ENCODE measurements around the gene RAP1GAP2.

The RAP1GAP2 gene

DNA sequence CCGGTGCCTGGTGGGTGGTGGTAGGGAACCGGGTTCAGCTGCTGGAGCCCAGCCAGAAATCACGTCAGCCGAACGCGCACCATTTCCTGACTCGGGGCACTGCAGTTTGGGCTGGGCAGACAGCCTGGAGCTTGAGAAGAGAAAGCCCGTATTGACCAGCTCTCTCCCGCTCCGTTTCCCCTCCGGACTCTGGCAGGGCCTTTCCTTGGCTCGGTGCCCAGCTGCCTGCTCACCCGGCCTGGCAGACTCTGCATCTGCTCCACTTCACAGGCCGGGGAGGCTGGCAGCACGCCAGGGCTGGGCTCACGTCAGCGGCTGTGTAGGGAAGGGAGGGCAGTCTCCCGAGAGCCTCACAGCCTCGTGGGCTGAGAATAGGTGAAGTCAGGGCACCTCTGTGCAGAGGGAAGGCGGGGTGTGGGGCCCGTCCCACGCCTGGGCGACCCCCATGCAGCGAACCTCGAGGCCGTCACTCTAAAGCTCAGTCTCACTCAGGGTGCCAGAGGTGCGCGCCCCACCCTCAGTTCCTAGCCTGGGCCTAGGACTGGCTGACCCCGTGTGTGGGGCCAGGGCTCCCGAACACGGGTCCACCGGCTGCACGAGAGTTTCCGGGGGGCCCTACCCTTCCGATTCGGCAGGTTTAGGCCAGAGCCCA, 208.0 kb downstream of the RAP1GAP2 start:
- DNase-seq: peak; percentile 51

DNA sequence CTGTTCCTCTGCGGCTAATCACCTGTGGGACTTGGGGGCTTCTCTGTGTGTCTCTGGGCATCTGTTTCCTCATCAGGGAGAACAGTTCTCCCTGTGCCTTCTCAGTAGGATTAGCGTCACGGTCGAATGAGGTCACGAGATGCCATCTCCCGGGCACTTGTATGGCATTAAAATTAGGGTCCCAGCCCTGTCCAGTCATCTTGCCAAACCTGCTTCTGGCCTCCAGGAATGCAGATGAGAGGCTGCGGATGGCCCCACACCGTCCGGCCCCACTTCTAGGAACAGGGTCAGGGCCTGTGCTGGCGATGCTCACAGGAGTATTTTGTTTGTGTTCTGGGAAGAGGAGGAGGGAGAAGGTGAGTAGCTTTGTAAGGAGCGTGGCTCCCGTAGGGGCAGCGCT, 208.7 kb downstream of the RAP1GAP2 start:
- no peak for DNase-seq

DNA sequence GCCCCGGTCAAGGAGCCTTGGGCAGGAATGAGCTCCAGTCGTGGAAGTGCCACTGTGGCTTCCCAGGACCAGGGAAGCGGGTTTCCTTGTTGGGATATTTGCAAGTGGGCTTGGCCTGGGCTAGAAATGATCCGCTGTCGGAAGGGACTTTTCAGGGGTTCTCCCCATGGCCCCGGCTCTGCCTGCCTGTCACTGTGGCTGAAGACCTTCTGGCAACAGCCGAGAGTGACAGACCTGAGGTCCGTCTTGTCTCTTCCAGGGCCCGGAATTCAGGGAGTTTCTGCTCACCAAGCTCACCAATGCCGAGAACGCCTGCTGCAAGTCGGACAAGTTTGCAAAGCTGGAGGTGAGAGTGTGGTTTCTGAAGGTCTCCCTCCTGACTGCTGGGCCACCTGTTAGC, 209.5 kb downstream of the RAP1GAP2 start:
- DNase-seq: no peak

DNA sequence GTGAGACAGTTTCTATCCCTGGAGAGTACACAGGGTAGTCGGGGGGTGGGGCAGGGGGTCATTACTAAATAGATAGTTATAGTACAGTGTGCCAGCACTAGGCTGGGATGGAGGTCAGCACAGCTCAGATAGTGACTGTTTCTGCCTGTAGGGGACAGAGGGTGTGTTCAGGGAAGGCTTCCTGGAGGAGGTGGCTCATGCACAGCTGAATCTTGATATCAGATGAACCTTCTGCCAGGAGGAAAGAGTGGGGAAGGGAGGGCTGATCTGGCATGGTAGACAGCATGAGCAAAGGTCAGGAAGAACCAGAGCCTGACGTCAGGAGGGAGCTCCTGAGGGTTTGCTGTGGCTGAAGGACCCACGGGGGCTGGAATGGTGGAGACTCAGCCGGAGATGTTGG, 210.6 kb downstream of the RAP1GAP2 start:
- no peak for DNase-seq

DNA sequence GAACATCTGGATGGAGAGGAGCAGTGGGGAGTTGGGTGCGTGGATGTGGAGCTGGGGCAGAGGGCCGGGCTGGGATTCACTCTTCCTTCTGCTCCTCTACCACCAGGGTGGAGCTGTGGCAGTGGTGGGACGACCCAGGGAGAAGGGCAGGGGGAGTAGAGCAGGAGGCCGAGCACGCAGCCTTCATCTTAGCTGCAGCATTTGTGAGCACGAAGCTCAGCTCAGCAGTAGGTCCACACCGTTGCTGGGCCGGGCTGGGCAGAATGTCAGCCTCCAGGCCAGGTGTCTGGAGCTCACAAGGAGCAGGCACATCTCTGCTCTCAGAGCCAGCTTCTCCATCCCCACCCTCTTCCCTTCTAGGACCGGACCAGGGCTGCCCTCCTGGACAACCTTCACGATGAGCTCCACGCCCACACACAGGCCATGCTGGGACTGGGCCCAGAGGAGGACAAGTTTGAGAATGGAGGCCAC, 211.4 kb downstream of the RAP1GAP2 start:
- no peak for DNase-seq

DNA sequence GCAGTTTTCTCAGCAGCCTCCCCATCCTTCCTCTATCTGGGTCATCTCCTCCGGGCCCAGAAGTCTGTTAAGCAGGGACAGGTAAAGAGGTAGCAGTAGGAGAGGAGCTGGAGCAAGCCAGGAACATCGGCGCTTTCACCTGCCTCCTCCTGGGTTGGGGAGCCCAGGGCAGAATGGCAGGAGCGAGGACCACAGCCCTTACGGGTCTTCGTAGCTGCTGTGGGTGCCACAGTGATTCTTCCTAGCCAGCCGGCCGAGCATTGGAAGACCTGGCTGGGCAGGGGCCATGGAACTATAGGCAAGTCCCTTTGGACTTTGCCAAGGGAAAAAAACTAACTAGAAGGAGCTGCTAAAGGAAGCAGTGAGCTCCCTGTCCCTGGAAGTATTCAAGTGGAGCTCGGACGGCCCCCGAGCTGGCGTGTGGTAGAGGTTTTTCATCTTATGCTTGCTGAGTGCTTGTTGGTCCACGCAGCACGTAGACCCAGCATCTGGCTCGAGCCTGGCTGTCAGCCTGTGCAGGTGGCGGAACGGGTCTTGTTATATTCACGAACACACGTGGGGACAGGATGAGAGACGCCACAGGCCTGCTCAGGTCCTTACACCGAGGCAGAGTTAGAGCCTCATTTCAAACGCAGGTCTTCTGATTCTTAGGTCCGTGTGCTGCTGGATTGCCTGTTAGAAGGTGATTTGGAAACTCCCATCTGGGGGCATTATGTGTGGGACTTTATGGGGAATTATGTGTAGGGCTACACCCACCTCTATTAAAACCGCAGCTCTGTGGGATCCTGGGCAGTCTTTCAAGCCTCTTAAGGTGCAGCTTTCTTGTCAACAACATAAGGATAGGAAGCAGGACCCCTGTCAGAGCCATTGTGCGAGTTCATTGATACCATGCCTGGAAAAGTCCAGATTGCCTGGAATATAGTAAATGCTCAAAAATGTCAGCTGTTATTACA, 212.4 kb downstream of the RAP1GAP2 start:
- no peak for DNase-seq

DNA sequence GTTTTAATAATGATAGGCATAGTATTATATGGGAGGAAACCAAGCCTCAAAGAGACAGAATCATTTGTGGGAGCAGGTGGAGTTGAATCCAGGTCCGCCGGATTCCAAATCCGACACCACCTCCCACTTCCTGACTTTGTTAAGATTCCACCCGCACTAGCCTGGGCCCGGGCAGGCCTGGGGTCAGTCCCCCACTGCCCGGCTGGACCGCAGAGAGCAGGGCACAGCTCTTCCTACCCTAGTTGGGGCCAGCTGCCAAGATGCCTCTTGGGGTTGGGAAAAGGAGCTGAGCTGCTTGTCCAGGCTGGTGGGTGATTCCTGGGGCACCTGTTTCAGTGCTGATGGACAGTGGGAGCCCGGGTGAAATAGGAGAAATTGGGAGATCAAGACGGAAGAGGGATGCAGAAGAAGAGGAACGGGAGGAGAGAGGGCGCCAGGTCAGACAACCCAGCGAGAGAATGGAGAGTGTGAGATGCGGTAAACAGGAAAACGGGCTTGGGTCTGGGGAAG, 213.2 kb downstream of the RAP1GAP2 start:
- DNase-seq: no peak

DNA sequence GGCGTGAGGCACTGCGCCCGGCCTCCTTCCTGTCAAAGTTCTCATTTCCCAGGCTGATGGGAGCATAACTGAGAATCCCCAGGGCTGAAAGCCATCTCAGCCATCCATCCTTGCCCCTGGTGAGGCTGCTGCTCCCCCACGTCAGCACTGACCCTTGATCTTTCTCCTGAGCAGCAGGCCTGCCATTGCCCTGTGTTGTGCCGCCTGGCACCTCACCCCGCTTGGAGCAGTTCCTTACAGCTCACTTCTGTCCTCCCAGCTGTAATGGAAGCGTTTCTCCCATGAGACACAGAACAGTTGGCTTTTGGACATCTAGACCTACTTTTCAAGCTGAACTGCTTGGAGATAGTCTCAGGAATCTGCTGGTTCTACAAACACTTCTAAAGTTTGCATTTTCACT, 215.7 kb downstream of the RAP1GAP2 start:
- no peak for DNase-seq

DNA sequence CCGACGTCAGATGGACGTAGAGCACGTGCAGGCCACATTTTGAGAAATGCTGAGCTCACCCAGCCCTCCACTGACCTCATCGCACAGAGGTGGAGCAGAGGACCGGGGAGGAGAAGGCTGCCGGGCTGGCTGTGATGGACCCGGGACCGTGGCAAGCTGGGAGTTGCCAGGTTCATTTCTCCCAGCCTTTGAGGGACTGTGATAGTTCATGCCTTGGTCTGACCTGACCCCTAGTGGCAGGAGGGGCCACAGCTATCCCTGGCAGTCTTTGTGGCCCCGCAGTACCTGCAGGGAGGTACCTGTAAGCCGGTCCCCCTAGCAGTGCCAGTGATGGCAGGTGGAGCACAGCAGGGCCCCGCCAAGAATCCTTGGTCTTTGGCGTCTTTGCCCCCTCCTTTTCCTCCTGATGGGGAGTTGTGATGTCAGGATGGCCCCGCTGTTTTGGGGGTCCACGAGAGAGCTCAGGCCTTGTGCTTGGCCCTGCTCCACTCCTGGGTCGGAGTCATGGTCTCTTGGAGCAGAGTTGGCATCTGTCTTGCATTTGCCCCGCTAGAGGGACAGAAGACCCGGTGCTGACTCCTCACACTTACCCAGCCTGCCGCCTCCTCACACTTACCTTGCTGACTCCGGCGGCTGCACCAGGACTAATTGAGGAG, 216.8 kb downstream of the RAP1GAP2 start:
- peak; percentile 52 for DNase-seq

DNA sequence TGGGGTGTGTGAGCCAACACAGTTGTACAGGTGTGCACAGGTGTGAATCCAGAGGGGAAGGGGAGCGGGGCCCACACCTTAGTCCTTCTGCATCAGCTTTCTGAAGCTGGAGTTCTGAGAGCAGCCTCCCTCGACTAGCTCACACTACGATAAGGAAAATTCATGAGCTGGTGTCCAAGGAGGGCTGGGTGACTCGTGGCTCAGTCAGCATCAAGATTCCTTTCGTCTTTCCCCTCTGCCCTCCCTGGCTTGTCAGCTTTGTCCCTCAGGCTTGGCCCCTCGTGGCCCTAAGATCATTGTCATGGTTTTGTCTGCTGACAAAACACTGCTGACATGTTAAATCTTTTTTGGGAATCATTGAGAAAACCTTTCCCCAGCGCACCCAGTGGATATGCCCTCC, 219.7 kb downstream of the RAP1GAP2 start:
- no peak for DNase-seq

DNA sequence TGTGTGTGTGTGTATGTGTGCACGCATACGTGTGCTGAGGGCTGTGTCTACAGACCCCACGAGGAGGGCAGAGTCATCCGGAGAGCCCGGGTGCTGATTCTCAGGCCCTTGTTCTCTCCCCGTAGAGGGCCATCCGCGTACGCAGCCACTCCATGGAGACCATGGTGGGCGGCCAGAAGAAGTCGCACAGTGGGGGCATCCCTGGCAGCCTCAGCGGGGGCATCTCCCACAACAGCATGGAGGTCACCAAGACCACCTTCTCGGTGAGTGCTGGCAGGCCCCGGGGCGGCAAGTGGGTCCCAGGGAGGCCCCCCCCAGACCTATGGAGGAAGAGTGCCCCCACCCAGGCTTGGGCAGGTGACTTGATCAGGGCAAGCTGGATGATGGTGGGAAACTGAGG, 221.7 kb downstream of the RAP1GAP2 start:
- no peak for DNase-seq

DNA sequence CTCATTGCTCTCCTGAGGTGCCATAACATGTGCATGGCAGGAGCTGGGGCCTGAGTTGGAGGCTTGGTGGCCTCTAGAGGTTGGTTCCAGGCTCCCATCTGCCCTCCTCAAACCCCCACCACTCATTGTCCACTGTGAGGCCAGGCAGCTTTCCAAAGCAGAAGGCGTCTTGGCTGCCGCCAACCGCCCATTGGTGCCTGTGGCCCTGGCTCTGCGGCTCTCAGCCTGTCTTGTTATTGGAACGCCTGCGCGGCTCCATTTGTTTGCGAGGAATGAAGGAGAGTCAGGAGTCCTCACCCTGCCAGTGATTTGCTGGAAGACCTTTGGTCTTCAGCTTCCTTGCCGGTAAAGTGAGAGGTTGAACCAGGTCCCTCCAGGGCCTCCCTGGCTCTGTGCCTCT, 223.5 kb downstream of the RAP1GAP2 start:
- no peak for DNase-seq

DNA sequence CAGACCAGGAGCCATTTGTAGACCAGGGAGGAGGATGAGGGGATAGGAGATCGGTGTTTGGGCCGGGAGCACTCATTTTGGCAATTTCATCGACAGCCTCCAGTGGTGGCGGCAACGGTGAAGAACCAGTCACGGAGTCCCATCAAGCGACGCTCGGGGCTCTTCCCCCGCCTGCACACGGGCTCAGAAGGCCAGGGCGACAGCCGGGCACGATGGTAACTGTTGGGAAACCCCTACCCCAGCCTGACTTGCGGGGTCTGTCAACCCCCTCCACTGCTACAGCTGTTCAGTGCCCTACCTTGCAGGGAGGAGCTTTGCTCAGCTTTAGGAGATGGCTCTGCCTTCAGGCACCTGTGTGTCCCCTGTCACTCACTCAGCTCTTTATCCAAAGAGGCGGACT, 224.1 kb downstream of the RAP1GAP2 start:
- no peak for DNase-seq

DNA sequence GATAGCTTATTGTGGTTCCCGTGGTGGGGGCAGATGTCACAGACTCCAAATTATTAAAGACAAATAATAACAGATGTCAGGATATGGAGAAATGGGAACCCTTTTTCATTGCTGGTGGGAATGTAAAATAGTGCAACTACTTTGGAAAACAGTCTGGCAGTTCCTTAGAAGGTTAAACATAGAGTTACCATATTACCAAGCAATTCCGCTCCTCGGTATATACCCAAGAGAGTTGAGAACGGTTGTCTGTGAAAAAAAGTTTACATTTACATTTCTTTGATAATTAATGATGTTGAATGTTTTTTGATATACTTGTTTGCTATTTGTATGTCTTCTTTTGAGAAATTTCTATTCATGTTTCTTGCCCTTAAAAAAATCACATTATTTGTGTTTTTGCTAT, 226.0 kb downstream of the RAP1GAP2 start:
- no peak for DNase-seq

DNA sequence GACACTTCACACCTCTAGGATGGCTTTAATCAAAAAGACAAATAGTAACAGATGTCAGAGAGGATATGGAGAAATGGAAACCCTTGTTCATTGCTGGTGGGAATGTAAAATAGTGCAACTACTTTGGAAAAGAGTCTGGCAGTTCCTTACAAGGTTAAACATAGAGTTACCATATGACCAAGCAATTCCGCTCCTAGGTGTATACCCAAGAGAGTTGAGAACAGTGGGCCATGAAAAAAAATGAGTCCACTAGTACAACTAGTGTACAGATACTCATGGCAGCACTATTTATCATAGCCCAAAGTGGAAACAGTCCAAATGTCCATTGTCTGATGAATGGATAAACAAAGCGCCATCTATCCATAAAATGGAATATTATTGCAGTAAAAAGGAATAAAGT, 228.1 kb downstream of the RAP1GAP2 start:
- DNase-seq: no peak

DNA sequence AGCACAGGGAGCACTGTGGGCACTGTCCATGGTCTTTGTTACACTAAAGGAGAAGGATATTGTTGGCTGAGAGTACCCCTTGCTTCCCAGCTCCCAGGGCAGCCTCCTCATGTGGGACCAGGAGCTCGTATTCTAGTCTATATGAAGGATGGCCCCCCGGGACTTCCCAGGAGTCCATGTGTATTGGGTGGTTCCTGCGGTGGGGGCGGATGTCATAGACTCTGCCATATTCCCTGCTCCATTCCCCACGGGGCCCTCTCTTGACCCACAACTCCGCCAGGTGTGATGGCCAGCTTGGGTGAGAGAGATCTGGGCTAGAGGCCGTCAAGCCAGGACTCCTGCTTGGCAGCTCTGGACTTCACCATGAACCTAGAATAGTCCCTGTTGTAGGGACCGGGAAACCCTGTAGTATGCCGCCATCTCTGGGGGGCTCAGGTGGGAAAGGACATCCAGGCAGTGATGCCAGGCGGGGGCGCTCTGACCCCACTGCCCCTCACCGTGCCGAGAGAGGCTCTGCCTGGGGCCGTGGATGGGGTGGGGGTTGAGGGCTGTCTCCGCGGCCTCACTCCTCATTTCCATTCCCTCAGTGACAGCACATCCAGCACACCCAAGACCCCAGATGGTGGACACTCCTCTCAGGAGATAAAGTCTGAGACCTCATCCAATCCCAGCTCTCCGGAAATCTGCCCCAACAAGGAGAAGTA, 229.3 kb downstream of the RAP1GAP2 start:
- DNase-seq: no peak

DNA sequence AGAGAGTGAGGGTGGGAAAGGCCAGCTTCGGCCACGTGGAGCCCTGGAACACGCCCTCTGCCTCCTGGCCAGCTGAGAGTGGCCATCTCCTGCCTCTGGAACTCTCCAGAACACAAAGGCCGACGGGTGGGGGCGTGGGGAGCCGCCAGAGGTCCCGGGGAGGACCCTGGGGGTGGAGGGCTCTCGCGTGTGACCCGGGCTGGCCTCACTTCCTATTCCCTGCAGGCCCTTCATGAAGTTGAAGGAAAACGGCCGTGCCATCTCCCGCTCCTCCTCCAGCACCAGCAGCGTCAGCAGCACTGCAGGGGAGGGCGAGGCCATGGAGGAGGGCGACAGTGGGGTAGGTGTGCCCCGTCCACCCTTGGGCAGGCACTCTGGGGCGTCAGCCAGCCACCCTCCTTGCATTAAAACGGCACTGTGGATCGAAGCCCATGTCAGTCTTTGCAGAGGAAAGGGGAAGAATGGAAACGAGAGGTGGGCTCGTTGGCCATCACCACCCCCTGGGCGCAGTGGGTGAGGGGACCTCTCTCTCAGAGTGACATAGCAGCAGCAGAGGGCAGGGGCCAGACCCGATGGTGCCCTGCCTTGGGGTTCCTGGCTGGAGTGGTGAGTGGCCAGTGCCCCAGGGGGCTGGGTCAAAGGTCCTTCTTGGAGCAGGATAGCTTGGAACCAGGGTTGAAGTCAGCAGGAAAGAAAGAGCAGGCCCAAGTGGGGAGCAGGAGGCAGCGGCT, 230.1 kb downstream of the RAP1GAP2 start:
- DNase-seq: no peak

DNA sequence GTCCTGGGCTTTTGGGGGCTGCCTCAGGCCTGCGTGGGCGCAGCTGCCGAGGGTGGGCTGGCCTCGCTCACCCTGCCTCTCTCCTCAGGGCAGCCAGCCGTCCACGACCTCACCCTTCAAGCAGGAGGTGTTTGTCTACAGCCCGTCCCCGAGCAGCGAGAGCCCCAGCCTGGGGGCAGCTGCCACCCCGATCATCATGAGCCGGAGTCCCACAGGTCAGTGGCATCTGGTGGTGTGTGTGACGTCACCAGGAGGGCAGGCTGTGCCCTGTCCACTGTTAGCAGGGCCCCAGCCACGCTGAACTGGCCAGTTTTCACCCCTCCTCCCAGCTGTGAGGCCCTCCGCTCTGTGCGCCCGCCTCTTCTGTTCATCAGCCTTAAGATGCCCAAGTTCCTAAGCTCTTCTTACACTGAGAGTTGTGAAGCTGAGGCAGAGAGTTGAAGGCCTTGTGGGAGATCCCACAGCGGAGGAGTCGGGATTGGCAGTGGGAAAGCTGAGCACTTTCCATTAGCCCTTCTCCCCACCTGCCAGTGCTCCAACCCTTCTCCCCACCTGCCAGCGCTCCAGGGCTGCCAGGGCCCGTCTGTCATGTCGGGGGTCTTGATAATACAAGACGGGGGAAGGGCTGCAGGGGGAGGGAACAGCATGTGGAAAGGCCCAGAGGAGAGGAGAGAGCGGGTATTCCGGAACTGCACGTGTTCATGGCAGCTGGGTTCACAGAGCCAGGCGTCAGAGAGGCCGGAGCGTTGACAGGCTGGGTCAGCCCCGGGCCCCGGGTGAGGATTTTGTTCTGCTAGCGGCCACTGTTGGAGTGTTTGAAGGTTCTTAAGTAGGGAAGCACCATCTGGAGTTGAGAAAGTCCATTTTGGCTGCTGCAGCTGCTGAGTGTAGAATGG, 230.9 kb downstream of the RAP1GAP2 start:
- DNase-seq: no peak

DNA sequence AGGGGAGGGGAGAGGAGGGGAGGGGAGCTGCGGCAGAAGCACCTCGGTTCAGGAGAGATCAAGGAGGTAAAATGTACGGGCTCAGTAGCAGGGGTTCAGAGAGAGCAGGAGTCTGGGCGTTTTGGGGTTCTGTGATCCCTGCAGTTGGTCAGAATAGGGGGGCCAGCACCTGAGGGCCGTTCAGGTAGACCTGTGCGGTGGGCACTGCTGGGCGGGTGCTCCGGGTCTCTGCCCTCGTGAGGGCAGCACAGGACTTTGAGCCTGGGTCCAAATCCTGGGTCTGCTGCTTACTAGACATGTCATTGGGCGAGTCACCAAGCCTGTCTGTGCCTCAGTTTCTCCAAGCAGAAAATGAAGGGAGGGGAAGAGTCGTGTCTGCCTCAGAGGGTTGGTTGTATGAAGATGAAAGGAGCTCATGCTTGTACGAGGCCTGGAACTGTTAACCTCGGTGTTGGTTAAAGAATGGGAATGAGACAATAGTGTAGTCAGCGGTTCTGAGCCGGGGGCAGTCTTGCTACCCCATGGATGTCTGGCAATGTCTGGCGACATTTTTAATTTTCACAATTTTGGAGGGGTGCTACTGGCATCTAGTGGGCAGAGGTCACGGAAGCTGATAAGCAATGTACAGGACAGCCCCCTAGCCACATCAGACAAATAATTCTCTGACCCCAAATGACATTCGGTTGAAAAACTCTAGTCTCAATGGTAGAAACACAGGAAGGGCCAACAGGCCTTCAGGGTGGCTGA, 231.7 kb downstream of the RAP1GAP2 start:
- no peak for DNase-seq

DNA sequence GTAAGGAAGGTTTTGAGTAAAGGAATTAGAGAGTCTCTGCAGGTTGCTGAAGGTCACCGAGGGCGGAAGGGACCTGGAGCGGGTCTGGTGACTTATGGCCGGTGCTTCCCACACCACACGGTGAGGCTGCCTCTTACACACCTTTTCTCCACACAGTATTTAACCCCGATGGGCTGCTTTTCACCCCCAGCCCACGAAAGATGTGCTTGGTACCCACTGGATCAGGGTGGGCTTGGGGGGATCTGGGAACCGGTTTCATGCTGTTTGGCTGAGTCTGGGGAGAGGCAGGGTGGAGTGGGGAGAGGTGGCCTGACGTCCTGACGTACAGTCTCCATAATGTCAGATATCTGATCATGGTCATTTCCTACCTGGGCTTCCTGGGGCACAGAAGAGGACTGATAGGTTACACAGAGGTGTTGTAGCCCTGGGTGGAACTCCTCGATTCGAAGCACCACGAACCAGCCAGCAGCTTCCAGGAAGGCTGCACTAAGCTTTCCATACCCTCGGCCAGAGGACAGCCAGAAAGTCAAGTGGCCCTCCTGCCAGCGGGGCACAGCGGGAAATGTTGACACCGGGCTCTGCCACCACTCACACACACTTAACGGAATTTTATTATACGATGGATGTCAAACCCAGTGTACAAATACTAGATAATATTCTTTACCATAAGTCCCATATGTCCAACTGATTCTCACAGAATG, 233.1 kb downstream of the RAP1GAP2 start:
- no peak for DNase-seq
